ENCODE data around the gene RHBDD3. TPM values are rescaled to one million over a fixed set of nuclear protein-coding genes. Genes with fewer than 3 reads are reported as not detected.
A peak's percentile ranks its signal among the peaks of the same experiment; 100 is the strongest.

Gene RHBDD3
- total and polyA plus RNA-seq, 11 donors, result 10.9 to 29.5 (median 13.7) TPM

GRCh38 chr22:29275819-29276565 lies 8.2 kb upstream of the RHBDD3 start:
- H3K4me3 ChIP-seq, result no peak overlapping the region
- H3K36me3 ChIP-seq, result peaks cover 0 to 100% (median 88%) of the 10 kb centered on the region in 9 donors
- H3K9me3 ChIP-seq, result no peaks in the 10 kb centered on the region
- intact Hi-C loops (cut with DNase I), result no loop called here
- no peak overlapping the region for H3K27ac ChIP-seq
- no peaks in the 10 kb centered on the region for H3K27me3 ChIP-seq
- no peak for ATAC-seq
- H3K4me1 ChIP-seq, result peaks cover 0 to 61% (median 34%) of the 10 kb centered on the region in 12 donors
- 74 to 87% (median 80%) methylated on average over 3 of the region's 3 CpGs for WGBS, 4 donors
- no peak for DNase-seq
- TF ChIP-seq POLR2A (IDR thresholded peaks at IDR 0.05) (no peak), CTCF (IDR thresholded peaks at IDR 0.05) (no peak)

- Histone ChIP-seq H3K27me3 (no peaks in the 10 kb centered on the region), H3K36me3 (peaks cover 0 to 96% (median 80%) of the 10 kb centered on the region in 9 donors), H3K27ac (no peak overlapping the region), H3K4me3 (no peak overlapping the region), H3K4me1 (peaks cover 0 to 70% (median 42%) of the 10 kb centered on the region in 12 donors), H3K9me3 (no peaks in the 10 kb centered on the region)
- intact Hi-C loops (cut with DNase I), result no loop called here
- no peak for ATAC-seq
- WGBS, 4 donors, result 65 to 74% (median 69%) methylated on average over 3 of the region's 3 CpGs
- no peak for DNase-seq
- TF ChIP-seq CTCF (IDR thresholded peaks at IDR 0.05) (no peak), POLR2A (IDR thresholded peaks at IDR 0.05) (no peak)
Observed at GRCh38 chr22:29275167-29275566, 7.4 kb upstream of the RHBDD3 start.

- Histone ChIP-seq H3K9me3 (no peaks in the 10 kb centered on the region), H3K36me3 (peaks cover 0 to 76% (median 61%) of the 10 kb centered on the region in 9 donors), H3K27ac (no peak overlapping the region), H3K4me1 (peaks cover 0 to 83% (median 49%) of the 10 kb centered on the region in 12 donors), H3K27me3 (no peaks in the 10 kb centered on the region), H3K4me3 (peak overlapping the region in 1 of 12 donors; percentile 8)
- 56 to 75% (median 68%) methylated on average over 2 of the region's 2 CpGs for WGBS, 4 donors
- ATAC-seq (no peak), DNase-seq (no peak)
- TF ChIP-seq CTCF (IDR thresholded peaks at IDR 0.05) (no peak), POLR2A (IDR thresholded peaks at IDR 0.05) (no peak)
- intact Hi-C loops (cut with DNase I), result no loop called here
Observed at GRCh38 chr22:29272624-29273023, 4.8 kb upstream of the RHBDD3 start.

GRCh38 chr22:29270475-29271271 lies 2.9 kb upstream of the RHBDD3 start:
- intact Hi-C loops (cut with DNase I), result loop anchor here in 1 of 10 donors (2.0 kb wide), 1 partner anchor 36 kb away; the partner anchor contains the start of gene GAS2L1
- ATAC-seq (no peak), DNase-seq (no peak)
- Histone ChIP-seq H3K27ac (peak overlapping the region in 9 of 12 donors; percentile 1 to 100 (median 99)), H3K4me1 (peaks cover 0 to 82% (median 58%) of the 10 kb centered on the region in 12 donors), H3K36me3 (peaks cover 0 to 57% (median 42%) of the 10 kb centered on the region in 9 donors), H3K27me3 (no peaks in the 10 kb centered on the region), H3K9me3 (no peaks in the 10 kb centered on the region), H3K4me3 (peak overlapping the region in 10 of 12 donors; percentile 78 to 99 (median 92))
- 13 to 16% (median 15%) methylated on average over 9 of the region's 9 CpGs for WGBS, 4 donors
- TF ChIP-seq CTCF (IDR thresholded peaks at IDR 0.05) (no peak), POLR2A (IDR thresholded peaks at IDR 0.05) (no peak)

Measured in heart left ventricle (tissue), 16 donors.